ENCODE measurements around the gene IGSF9B.
A peak's percentile ranks its signal among the peaks of the same experiment; 100 is the strongest.

Gene IGSF9B

GRCh38 chr11:133953999-133954398, 2.8 kb downstream of the IGSF9B start:
- DNase-seq (ENCODE audit: low read depth in 2 of 2) = no peak

GRCh38 chr11:133953547-133953946, 3.2 kb downstream of the IGSF9B start:
- DNase-seq (ENCODE audit: low read depth in 2 of 2) = no peak

GRCh38 chr11:133952199-133953190, 4.3 kb downstream of the IGSF9B start:
- no peak for DNase-seq (ENCODE audit: low read depth in 2 of 2)

GRCh38 chr11:133951327-133952198, 5.2 kb downstream of the IGSF9B start:
- no peak for DNase-seq (ENCODE audit: low read depth in 2 of 2)

GRCh38 chr11:133950874-133951326, 5.9 kb downstream of the IGSF9B start:
- DNase-seq (ENCODE audit: low read depth in 2 of 2) = no peak

- DNase-seq (ENCODE audit: low read depth in 2 of 2) = no peak
Observed at GRCh38 chr11:133950421-133950820, 6.3 kb downstream of the IGSF9B start.

GRCh38 chr11:133949129-133949528, 7.6 kb downstream of the IGSF9B start:
- no peak for DNase-seq (ENCODE audit: low read depth in 2 of 2)

GRCh38 chr11:133948711-133949110, 8.1 kb downstream of the IGSF9B start:
- no peak for DNase-seq (ENCODE audit: low read depth in 2 of 2)

- no peak for DNase-seq (ENCODE audit: low read depth in 2 of 2)
Observed at GRCh38 chr11:133947321-133947756, 9.4 kb downstream of the IGSF9B start.

- DNase-seq (ENCODE audit: low read depth in 2 of 2) = no peak
Observed at GRCh38 chr11:133946541-133947318, 10.0 kb downstream of the IGSF9B start.

- DNase-seq (ENCODE audit: low read depth in 2 of 2) = no peak
Observed at GRCh38 chr11:133946051-133946450, 10.7 kb downstream of the IGSF9B start.

- peak; percentile 71 to 79 for DNase-seq (ENCODE audit: low read depth in 2 of 2)
Observed at GRCh38 chr11:133945087-133945974, 11.4 kb downstream of the IGSF9B start.

GRCh38 chr11:133943950-133944698, 12.6 kb downstream of the IGSF9B start:
- no peak for DNase-seq (ENCODE audit: low read depth in 2 of 2)

GRCh38 chr11:133942577-133942976, 14.2 kb downstream of the IGSF9B start:
- no peak for DNase-seq (ENCODE audit: low read depth in 2 of 2)

- DNase-seq (ENCODE audit: low read depth in 2 of 2) = no peak
Observed at GRCh38 chr11:133941546-133941945, 15.2 kb downstream of the IGSF9B start.

GRCh38 chr11:133940034-133940433, 16.7 kb downstream of the IGSF9B start:
- DNase-seq (ENCODE audit: low read depth in 2 of 2) = no peak

GRCh38 chr11:133939558-133939957, 17.2 kb downstream of the IGSF9B start:
- no peak for DNase-seq (ENCODE audit: low read depth in 2 of 2)

GRCh38 chr11:133938166-133938565, 18.6 kb downstream of the IGSF9B start:
- DNase-seq (ENCODE audit: low read depth in 2 of 2) = no peak

- DNase-seq (ENCODE audit: low read depth in 2 of 2) = no peak
Observed at GRCh38 chr11:133937468-133937867, 19.3 kb downstream of the IGSF9B start.

- no peak for DNase-seq (ENCODE audit: low read depth in 2 of 2)
Observed at GRCh38 chr11:133937015-133937414, 19.8 kb downstream of the IGSF9B start.
